KOPT-K1 (cell line): ENCODE measurements around the gene STX19.
"Not testable (repeated sequence)": the region's sequence is repeated elsewhere in the genome, so short reads cannot be mapped to it uniquely, and the experiment has no call there.

ENCODE experiments used
- H3K27ac ChIP-seq: fragments of 200-600 bp; sonication (generic); 2 replicates; pipeline ENCODE4 v1.5.1; 2016; ENCODE audit warnings: antibody characterized with exemption, mild to moderate bottlenecking, low read depth, low read length; ENCODE audit not compliant: poor library complexity, severe bottlenecking
- H3K36me3 ChIP-seq: fragments of 200-600 bp; sonication (generic); 2 replicates; pipeline ENCODE4 v1.5.1; 2017; ENCODE audit warnings: antibody characterized with exemption, mild to moderate bottlenecking, low read length, moderate library complexity; ENCODE audit not compliant: insufficient read depth
- H3K9me3 ChIP-seq: fragments of 200-600 bp; sonication (generic); 2 replicates; pipeline ENCODE4 v1.5.1; 2017; ENCODE audit warnings: antibody characterized with exemption, low read length, mild to moderate bottlenecking; ENCODE audit not compliant: insufficient read depth, poor library complexity, severe bottlenecking

The STX19 gene

DNA sequence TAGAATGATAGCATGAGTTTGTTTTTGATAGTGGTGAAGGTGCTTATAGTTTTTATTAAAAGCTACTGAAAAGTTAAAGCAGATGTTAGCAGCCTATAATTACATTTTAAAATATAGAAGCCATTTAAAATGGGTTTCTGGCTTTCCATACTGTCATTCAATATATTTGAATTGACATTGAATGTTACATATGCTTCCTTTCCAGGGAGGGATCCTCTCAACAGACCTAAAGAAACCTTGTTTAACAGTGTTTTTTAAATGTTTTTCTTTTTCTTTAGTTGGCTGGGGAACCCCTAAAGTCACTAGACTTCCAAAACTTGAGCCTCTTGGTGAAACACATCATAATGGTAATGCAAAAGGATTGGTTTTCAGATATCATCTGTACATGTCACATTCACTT is 22.1 kb upstream of the STX19 start:
- H3K36me3 ChIP-seq: no peaks in the 10 kb centered on the region
- no peak overlapping the region for H3K27ac ChIP-seq
- H3K9me3 ChIP-seq: no peaks in the 10 kb centered on the region

DNA sequence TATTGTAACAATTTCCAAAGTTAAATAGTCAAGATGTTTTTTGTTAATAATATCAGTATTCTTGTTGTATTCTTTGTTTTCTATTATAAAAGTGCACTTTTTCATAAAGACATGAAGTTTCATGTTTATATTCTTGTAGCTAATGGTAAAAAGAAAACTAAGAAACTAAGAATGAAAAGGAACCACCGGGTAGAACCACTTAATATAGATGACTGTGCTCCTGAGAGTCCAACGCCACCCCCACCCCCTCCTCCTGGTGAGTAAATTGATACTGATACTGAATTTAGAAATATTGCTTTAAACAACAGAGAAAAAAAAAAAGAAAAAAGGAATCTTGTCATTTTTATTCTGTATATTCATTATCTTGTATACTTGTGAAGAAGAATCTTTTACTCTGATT is 20.9 kb upstream of the STX19 start:
- Histone ChIP-seq H3K9me3 (peaks cover 4% of the 10 kb centered on the region), H3K36me3 (no peaks in the 10 kb centered on the region), H3K27ac (no peak overlapping the region)

DNA sequence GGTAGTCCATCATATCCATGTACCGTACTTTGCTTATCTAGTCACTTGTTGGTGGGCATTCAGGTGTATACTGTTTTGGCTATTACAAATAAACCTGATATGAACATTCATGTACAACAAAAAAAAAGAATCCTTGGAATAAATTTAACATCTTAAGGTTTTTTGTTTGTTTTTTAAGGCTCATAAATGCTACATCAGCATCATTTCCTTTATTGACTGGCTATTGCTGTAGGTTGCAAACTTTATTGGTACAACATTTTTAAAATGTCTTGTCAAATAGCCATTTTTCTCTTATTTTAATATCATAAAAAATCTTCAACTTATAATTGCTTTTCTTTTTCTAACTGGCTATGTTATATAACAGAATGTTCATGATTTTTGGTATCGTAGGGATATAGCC is 18.1 kb upstream of the STX19 start:
- Histone ChIP-seq H3K9me3 (peaks cover 11% of the 10 kb centered on the region), H3K27ac (no peak overlapping the region), H3K36me3 (no peaks in the 10 kb centered on the region)

DNA sequence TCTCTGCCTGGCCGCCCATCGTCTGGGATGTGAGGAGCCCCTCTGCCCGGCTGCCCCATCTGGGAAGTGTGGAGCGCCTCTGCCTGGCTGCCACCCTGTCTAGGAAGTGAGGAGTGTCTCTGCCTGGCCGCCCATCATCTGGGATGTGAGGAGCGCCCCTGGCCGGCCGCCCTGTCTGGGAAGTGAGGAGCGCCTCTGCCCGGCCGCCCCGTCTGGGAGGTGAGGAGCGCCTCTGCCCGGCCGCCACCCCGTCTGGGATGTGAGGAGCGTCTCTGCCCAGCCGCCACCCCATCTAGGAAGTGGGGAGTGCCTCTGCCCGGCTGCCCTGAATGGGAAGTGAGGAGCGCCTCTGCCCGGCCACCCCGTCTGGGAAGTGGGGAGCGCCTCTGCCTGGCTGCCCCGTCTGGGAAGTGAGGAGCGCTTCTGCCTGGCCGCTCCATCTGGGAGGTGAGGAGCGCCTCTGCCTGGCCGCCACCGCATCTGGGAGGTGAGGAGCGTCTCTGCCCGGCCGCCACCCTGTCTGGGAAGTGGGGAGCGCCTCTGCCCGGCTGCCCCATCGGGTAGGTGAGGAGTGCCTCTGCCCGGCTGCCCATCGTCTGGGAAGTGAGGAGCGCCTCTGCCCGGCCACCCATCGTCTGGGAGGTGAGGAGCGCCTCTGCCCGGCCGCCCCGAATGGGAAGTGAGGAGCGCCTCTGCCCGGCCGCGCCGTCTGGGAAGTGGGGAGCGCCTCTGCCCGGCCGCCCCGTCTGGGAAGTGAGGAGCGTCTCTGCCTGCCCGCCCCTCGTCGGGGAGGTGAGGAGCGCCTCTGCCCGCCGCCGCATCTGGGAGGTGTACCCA is 15.9 kb upstream of the STX19 start:
- H3K27ac ChIP-seq, H3K36me3 ChIP-seq: not testable (repeated sequence)
- peaks cover 11% of the 10 kb centered on the region for H3K9me3 ChIP-seq

DNA sequence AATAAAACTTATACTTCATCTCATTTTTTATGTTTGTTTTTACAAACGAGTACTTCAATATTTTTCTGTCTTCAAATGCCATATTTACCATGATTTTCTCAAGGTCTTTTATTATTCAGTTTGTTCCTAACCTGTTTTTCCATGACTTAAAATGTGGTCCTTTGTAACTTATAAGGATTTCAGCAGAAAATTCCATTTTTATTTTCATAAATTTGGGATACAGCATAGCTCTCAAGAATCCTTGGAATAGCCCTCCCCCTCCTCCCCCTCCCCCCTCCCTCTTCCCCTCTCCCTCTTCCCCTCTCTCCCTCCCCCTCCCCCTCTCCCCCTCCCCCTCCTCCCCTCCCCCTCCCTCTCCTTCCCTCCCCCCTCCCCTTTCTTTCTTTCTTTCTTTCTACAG is 14.9 kb upstream of the STX19 start:
- H3K9me3 ChIP-seq: peaks cover 11% of the 10 kb centered on the region
- H3K36me3 ChIP-seq: no peaks in the 10 kb centered on the region
- H3K27ac ChIP-seq: no peak overlapping the region

DNA sequence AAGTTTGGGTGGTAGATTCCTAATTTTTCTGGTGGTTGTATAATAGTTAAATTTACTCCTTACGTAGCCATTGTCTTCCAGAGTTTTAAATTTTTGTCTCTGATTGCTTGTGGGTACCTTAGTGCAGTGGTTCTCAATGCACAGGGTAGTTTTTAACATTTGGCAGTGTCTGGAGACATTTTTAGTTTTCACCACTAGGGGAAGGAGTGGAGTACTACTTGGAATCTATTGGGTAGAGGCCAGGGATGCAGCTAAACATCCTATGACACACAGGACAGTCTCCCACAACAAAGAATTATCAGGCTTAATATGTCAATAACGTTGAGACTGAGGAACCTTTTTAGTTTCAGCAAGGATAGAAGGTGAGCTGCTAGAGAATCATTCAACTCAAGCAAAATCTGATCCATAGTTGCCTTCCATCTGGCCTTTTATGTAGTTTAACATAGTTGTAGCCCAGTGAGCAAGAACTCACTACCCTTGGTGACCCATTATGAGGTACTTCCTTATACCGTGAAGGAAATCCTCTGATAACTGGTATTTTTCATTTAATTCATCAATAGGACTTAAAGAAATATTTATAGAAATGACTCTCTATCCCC is 8.6 kb upstream of the STX19 start:
- H3K36me3 ChIP-seq: no peaks in the 10 kb centered on the region
- no peak overlapping the region for H3K27ac ChIP-seq
- no peaks in the 10 kb centered on the region for H3K9me3 ChIP-seq

DNA sequence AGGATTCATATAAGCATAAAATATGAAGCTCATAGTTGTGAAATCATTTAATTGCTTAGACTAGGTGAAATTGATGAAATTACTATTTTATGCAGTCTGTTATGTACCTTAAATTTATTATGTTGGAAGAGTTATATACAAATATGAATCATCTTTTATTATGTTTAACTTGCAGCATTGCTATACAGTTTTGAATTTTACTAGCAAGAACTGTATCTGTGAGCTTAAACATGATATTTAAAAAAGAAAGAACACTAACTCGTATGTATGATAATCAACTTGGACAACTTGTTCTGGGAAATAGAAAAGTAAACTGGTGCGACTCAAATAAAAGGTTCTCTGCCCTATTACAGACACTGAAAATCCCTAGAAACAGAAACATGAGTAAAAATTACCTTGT is 1.8 kb downstream of the STX19 start:
- Histone ChIP-seq H3K36me3 (no peaks in the 10 kb centered on the region), H3K27ac (no peak overlapping the region), H3K9me3 (no peaks in the 10 kb centered on the region)

DNA sequence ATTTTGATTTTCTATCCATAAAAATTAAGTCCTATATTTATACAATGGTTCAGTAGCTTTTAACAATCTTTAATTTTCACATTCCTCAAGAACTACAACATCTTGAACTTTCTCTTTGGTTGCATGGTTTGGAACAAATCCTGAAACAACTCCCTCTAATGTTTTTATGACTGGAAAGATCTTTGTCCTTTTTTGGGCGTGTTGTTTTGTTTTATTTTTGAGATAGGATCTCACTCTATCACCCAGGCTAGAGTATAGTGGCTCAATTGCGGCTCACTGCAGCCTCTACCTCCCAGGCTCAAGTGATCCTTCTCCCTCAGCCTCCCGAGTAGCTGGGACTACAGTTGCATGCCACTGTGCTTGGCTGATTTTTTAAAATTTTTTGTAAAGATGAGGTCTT is 4.0 kb downstream of the STX19 start:
- Histone ChIP-seq H3K27ac (no peak overlapping the region), H3K36me3 (no peaks in the 10 kb centered on the region), H3K9me3 (no peaks in the 10 kb centered on the region)

DNA sequence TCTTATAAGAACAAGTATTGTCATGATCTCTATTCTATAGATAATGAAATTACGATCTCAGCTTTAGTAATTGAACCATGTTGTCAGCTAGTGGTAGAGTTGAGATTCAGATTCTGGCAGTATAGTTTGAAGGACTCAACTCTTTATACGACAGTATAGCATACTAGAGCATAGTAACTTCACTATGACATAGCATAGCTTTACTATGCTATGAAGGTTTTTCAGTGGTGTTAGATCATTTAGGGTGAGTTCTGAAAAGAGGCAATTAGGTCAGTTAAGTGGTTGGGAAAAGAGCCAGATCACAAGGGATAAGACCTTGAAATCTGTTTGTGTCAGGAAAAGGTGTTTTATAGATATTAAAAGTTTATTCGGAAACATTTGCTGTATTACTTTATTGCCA is 8.1 kb downstream of the STX19 start:
- H3K27ac ChIP-seq: no peak overlapping the region
- H3K9me3 ChIP-seq: no peaks in the 10 kb centered on the region
- no peaks in the 10 kb centered on the region for H3K36me3 ChIP-seq

DNA sequence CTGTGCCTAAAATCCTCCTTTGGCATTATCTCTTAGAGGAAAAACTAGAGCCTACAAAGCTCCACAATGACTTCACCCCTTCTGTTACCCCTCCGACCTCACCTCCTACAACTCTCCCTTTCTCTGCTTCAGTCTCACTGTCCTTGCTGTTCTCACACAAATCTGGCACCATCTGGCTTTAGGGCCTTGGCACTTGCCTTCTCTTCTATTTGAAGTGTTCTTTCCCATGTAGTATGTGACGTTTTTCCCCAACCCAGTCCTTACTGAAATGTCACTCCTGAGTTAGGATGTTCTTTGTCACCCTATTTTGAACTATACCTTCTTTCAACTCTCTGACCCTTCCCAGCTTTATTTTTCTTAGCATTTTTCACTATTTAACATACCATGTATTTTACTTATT is 8.7 kb downstream of the STX19 start:
- H3K27ac ChIP-seq: no peak overlapping the region
- no peaks in the 10 kb centered on the region for H3K36me3 ChIP-seq
- no peaks in the 10 kb centered on the region for H3K9me3 ChIP-seq

DNA sequence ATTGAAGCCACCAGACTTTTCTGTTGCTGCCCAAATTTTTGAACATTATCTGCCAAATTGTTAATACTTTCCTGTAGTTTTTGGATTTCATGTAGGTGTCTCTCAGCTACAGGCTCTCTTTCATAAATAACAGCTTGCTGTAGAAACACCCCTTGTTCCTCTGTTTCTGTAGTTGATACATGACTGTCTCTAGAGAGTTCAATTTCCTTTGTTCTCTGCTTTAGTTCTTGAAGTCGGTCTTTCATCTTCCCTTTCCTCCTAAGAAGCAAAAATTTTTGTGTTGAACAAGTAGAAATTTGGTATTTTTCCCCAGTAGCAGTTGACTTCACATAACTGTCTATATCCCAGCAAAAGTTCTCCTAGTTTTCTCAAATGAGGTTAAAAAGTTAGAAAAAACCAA is 13.4 kb downstream of the STX19 start:
- Histone ChIP-seq H3K36me3 (no peaks in the 10 kb centered on the region), H3K9me3 (no peaks in the 10 kb centered on the region), H3K27ac (no peak overlapping the region)

DNA sequence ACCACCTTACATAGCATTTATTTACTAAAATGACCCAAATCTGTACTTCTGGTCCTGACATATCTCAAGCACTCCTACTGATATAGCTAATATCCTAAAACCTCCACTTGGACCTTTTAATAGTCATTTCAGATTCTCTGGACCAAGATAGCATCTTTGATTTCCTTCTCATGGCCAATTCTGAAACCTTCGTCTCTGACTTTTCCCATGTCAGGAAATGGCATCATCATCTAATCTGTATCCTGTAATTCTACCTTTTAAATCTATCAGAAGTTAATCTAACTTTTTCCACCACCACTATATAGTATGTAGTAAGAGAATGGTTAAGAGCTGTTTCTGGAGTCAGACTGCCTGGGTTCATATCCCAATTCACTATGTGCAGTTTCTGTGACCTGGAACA is 16.2 kb downstream of the STX19 start:
- no peaks in the 10 kb centered on the region for H3K36me3 ChIP-seq
- H3K27ac ChIP-seq: no peak overlapping the region
- no peaks in the 10 kb centered on the region for H3K9me3 ChIP-seq

DNA sequence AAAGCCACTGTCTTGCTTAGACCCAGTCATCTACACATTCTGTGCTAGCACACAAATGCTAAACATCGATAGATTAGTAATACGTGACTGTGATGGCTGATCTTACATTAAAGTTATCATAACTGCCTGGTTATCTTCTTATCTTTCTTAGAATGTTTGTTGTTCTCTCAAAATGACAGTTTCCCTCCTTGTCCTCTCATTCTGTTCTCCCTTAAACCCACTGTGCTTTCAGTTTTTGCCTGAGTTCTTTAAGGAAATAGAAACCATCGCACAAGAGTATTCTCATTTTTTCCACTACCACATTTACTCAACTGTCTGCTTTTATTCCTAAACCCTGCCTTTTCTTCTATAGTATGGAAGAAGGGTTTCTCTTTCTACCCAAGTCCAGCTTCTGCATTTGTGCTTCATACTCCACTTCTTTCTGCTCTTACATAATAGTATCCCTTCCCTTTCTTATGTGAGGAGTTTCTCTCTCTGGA is 17.1 kb downstream of the STX19 start:
- Histone ChIP-seq H3K9me3 (no peaks in the 10 kb centered on the region), H3K27ac (no peak overlapping the region), H3K36me3 (no peaks in the 10 kb centered on the region)

DNA sequence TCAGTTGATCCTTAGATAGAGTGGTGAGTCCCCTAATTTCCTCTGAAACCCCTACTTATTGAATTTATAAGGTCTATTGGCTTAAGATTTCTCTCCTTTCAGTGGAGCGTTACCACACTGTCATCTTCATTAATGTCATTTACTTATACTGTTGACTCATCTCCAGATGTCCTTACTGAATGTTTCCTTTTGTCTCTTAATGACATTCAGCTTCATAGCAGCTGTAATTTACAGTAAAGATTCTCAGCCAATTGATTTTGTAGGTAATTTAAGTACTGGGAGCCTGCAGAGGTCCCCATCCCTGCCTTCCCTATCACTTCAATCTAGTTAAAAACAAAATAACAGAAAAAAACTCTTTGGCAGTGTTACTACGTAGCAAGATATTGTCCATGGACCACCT is 18.8 kb downstream of the STX19 start:
- Histone ChIP-seq H3K9me3 (no peaks in the 10 kb centered on the region), H3K27ac (no peak overlapping the region), H3K36me3 (no peaks in the 10 kb centered on the region)

DNA sequence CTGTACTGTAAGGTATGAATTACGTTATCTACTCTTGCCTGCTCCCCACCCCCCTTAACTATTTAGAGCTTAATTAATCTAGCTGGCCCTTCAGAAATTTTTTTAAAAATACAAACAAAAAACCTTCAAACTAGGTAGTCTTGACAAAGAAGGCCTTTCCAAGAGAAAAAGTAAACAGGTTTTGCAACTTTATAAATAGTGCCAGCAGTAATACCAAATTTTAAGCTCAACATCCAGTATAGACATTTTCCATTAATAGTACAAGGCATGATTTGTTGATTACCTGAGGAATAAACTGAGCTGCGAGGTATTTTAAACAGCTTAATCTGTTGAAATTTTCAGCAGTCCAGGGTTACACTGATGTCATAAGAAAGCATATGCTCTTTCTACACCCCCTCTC is 20.1 kb downstream of the STX19 start:
- no peak overlapping the region for H3K27ac ChIP-seq
- no peaks in the 10 kb centered on the region for H3K36me3 ChIP-seq
- no peaks in the 10 kb centered on the region for H3K9me3 ChIP-seq

DNA sequence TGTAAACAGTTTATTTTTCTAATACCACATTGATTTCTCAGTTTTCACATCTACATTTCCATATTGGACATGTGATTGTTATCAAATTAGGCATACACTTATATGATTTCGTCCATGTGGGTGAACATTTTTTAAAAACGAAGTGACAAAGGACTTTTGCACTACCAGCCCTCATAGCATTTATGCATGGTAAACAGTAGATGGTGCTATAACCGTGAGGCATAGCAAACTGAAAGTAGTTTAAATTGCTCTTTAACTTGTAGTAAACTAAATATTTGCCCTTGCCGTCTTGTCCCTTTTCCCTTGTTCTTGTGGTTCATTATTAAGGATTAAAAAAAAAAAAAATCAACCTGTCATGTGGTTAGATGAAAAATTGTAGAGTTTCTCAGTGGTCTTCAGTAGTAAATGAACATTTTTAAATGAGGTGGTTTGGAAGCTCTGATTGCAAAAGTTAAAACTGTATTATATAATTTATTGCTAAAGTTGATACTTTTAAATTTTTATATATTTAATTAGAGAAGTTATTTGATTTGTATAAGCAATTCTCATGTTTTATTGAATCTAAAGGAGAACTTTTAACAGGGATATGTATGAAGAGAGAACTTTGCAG is 24.0 kb downstream of the STX19 start:
- Histone ChIP-seq H3K27ac (no peak overlapping the region), H3K9me3 (no peaks in the 10 kb centered on the region), H3K36me3 (no peaks in the 10 kb centered on the region)
